Esophagus muscularis mucosa (tissue), 4 donors: ENCODE results near the gene ZNF530. TPM values are rescaled to one million over a fixed set of nuclear protein-coding genes. Genes with fewer than 3 reads are reported as not detected.

Experiments
- DNase-seq: peaks from one replicate; pipeline ENCODE4 v3.0.0-alpha.2; 2017; ENCODE audit errors: extremely low spot score
- H3K27ac ChIP-seq, 4 donors: fragments of 200-600 bp; sonication (generic); replicated peaks in 1 of 4; 1 replicate in 3 of 4; 2 replicates in 1 of 4; pipeline ENCODE4 v1.5.1; 2016 to 2019; ENCODE audit warnings: mild to moderate bottlenecking in 1 of 4
- H3K27me3 ChIP-seq, 4 donors: fragments of 200-600 bp; sonication (generic); one replicate each; pipeline versions ENCODE4 v1.5.1 to v1.6.0; 2016 to 2019
- H3K36me3 ChIP-seq, 4 donors: fragments of 200-600 bp; sonication (generic); one replicate each; pipeline ENCODE4 v1.5.1; 2016 to 2019
- H3K4me1 ChIP-seq, 4 donors: fragments of 200-600 bp; sonication (generic); one replicate each; pipeline ENCODE4 v1.5.1; 2016 to 2019
- H3K4me3 ChIP-seq, 4 donors: fragments of 200-600 bp; sonication (generic); 1 replicate in 2 of 4; 2 replicates in 2 of 4; pipeline ENCODE4 v1.5.1; 2016 to 2019; ENCODE audit warnings: mild to moderate bottlenecking in 4 of 4, moderate library complexity in 1 of 4
- H3K9me3 ChIP-seq, 4 donors: fragments of 200-600 bp; sonication (generic); 1 replicate in 3 of 4; 2 replicates in 1 of 4; pipeline ENCODE4 v1.5.1; 2016 to 2019
- EP300 ChIP-seq: sonication (generic); formaldehyde crosslinking; IDR thresholded peaks from one replicate; pipeline ENCODE4 v1.6.1; 2017; ENCODE audit warnings: antibody characterized with exemption
- POLR2A ChIP-seq: fragments of 450-650 bp; IDR thresholded peaks from one replicate; pipeline ENCODE4 v1.6.1; 2017; ENCODE audit warnings: antibody characterized with exemption, moderate library complexity, mild to moderate bottlenecking, low read depth
- POLR2AphosphoS5 ChIP-seq, 2 donors: sonication (generic); formaldehyde crosslinking; IDR thresholded peaks; one replicate each; pipeline ENCODE4 v1.6.1; 2017; ENCODE audit warnings: antibody characterized with exemption in 2 of 2
- WGBS: methylation state at CpG from one replicate; pipeline ENCODE4 v1.1.5; 2018; 5-methylcytosine and 5-hydroxymethylcytosine counted together
- intact Hi-C: fragments of 100-400 bp; cut with DNase I; formaldehyde crosslinking; loops from one replicate; pipeline ENCODE4 v1.15.1; 2023
- total RNA-seq, 4 donors: library from RNA; depleted of rRNA; stranded (reverse); fragments of >200 nt; gene quantifications; one replicate each; pipeline versions ENCODE4 v1.1.0 to v1.2.1, GENCODE V29; 2016
- TF ChIP-seq, protein P1 (sequence below), 3 experiments: fragments of 200-600 bp in 2 of 3; fragments of 450-650 bp in 1 of 3; sonication (generic) in 2 of 3; IDR thresholded peaks; one replicate each; pipeline ENCODE4 v1.5.1; 2017 to 2019; ENCODE audit warnings: antibody characterized with exemption in 3 of 3, mild to moderate bottlenecking in 2 of 3, moderate library complexity in 1 of 3

Gene ZNF530
- total RNA-seq, 4 donors from 2014 or later: 1.2 to 6.9 (median 2.8) TPM

DNA sequence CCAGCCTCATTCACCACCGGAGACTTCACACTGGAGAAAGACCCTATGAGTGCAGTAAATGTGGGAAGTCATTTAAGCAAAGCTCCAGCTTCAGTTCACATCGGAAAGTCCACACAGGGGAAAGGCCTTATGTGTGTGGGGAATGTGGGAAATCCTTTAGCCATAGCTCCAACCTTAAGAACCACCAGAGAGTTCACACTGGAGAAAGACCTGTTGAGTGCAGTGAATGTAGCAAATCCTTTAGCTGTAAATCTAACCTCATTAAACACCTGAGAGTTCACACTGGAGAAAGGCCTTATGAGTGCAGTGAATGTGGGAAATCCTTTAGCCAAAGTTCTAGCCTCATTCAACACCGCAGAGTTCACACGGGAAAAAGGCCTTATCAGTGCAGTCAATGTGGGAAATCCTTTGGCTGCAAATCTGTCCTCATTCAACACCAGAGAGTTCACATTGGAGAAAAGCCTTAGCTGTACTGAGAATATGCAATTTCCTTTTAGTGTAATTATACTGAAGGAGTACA is 42.1 kb downstream of the ZNF530 start:
- Histone ChIP-seq H3K4me1 (no peaks in the 10 kb centered on the region), H3K27ac (no peak overlapping the region), H3K4me3 (no peak overlapping the region), H3K27me3 (no peaks in the 10 kb centered on the region), H3K9me3 (peaks cover 11 to 78% (median 68%) of the 10 kb centered on the region in 4 donors), H3K36me3 (peaks cover 52 to 68% (median 61%) of the 10 kb centered on the region in 4 donors)
- 95% methylated on average over 4 of the region's 4 CpGs for WGBS
- peak; percentile 17 for DNase-seq
- TF ChIP-seq, protein P1, sequence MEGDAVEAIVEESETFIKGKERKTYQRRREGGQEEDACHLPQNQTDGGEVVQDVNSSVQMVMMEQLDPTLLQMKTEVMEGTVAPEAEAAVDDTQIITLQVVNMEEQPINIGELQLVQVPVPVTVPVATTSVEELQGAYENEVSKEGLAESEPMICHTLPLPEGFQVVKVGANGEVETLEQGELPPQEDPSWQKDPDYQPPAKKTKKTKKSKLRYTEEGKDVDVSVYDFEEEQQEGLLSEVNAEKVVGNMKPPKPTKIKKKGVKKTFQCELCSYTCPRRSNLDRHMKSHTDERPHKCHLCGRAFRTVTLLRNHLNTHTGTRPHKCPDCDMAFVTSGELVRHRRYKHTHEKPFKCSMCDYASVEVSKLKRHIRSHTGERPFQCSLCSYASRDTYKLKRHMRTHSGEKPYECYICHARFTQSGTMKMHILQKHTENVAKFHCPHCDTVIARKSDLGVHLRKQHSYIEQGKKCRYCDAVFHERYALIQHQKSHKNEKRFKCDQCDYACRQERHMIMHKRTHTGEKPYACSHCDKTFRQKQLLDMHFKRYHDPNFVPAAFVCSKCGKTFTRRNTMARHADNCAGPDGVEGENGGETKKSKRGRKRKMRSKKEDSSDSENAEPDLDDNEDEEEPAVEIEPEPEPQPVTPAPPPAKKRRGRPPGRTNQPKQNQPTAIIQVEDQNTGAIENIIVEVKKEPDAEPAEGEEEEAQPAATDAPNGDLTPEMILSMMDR (IDR thresholded peaks at IDR 0.05): no peak
- TF ChIP-seq POLR2AphosphoS5 (IDR thresholded peaks at IDR 0.05) (no peak), EP300 (no peak), POLR2A (no peak)
- intact Hi-C loops: no loop called here

DNA sequence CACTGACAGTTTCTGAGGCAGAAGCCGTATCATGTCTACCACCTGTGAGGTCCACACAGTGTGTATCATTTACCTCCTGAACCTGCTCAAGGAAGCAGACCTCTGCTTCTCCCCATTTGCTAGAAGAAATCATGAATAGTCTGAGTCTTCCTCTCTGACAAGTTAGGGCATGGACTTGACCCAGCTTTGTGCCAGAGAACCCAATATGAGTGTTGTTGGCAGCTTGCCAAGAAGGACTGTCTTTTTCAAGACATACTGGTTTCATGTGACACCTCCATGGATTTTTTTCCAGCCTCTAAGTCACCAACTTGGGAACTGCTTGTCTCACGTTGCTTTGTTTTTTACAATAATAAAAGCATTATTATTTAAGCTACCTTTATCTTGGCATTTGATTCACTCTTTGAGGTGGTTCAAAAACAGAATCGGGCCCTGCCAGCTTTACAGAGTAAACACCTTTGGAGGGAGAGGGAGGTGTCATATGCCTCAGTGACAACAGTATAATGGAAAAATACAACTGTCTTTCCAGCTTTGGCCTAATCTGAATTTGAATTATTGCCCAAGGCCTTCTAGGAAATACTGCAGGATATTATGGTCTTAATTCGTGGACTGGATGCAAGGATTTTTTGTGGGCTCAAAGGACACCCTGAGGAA is 42.8 kb downstream of the ZNF530 start:
- no peaks in the 10 kb centered on the region for H3K27me3 ChIP-seq
- H3K9me3 ChIP-seq: peaks cover 11 to 78% (median 61%) of the 10 kb centered on the region in 4 donors
- intact Hi-C loops: no loop called here
- DNase-seq: no peak
- TF ChIP-seq POLR2AphosphoS5 (IDR thresholded peaks at IDR 0.05) (no peak), POLR2A (no peak), EP300 (no peak)
- TF ChIP-seq, protein P1 (IDR thresholded peaks at IDR 0.05): no peak
- H3K36me3 ChIP-seq: peaks cover 45 to 61% (median 54%) of the 10 kb centered on the region in 4 donors
- H3K4me1 ChIP-seq: no peaks in the 10 kb centered on the region
- WGBS: 84% methylated on average over 4 of the region's 4 CpGs
- no peak overlapping the region for H3K27ac ChIP-seq
- no peak overlapping the region for H3K4me3 ChIP-seq

DNA sequence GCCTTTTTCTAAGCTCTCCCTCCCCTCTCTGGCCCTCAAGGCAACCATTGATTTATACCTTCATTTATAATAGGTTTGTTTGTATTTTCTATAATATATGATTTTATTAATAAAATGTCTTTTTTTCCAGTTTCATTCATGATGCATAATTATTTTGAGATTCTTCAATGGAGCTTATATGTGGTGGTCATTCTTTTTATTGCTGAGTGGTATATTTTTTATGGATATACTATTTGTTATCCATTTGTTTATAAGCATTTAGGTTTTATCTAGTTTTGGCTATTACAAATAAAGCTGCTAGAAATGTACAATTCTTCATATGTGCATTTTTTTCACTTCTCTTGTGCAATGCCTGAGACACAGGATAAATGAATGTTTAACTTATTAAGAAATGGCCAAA is 44.0 kb downstream of the ZNF530 start:
- DNase-seq: no peak
- Histone ChIP-seq H3K36me3 (peaks cover 32 to 48% (median 43%) of the 10 kb centered on the region in 4 donors), H3K27ac (no peak overlapping the region), H3K4me3 (no peak overlapping the region), H3K9me3 (peaks cover 11 to 68% (median 49%) of the 10 kb centered on the region in 4 donors), H3K27me3 (no peaks in the 10 kb centered on the region), H3K4me1 (no peaks in the 10 kb centered on the region)
- TF ChIP-seq, protein P1 (IDR thresholded peaks at IDR 0.05): no peak
- TF ChIP-seq POLR2A (no peak), EP300 (no peak), POLR2AphosphoS5 (IDR thresholded peaks at IDR 0.05) (no peak)
- intact Hi-C loops: no loop called here

DNA sequence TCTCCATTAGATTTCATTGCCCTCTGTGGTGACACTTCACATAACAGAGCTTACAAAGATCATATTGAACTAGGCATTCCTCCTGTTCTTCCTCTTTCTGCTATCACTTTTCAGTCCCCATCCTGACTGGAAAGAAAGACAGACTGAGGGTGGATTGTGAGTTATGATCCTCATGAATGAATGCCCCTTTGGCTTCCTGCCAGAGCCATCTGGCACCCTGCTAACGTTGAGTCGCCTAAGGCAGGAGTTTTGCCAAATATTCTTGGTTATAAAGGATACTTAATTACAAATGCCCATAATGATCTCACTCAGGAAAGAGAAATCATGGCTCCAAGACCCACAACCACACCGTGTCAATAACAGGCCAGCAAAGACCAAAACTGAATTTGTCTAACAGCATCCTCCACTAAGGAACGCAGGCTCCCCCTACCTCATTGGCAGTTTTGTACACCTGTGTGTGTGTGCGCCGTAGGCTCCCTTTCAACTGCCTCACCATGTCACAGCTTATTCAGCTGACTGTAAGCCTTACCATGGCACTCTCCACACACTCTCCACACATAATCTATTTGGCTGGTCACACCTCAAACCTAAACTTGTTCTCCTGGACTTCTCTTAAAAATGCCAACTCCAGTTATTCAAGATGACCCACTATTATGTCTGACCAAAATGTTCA is 48.8 kb downstream of the ZNF530 start:
- peaks cover 0 to 3% (median 0%) of the 10 kb centered on the region in 4 donors for H3K4me1 ChIP-seq
- peaks cover 0 to 23% (median 7%) of the 10 kb centered on the region in 4 donors for H3K9me3 ChIP-seq
- H3K36me3 ChIP-seq: peaks cover 0 to 3% (median under 1%) of the 10 kb centered on the region in 4 donors
- WGBS: 66% methylated on average over 6 of the region's 6 CpGs
- peak; percentile 66 for DNase-seq
- intact Hi-C loops: no loop called here
- TF ChIP-seq POLR2AphosphoS5 (IDR thresholded peaks at IDR 0.05): no peak
- no peak for TF ChIP-seq POLR2A
- no peak for TF ChIP-seq EP300
- TF ChIP-seq, protein P1 (IDR thresholded peaks at IDR 0.05): no peak
- H3K4me3 ChIP-seq: no peak overlapping the region
- H3K27ac ChIP-seq: no peak overlapping the region
- H3K27me3 ChIP-seq: no peaks in the 10 kb centered on the region
